H9 (cell line): Measurements from ENCODE around the gene KRTAP19-7. TPM values are rescaled to one million over a fixed set of nuclear protein-coding genes. Genes with fewer than 3 reads are reported as not detected.

Experiments
- DNase-seq: peaks from one replicate; pipeline ENCODE4 v3.0.0-alpha.2; 2017
- H2AFZ ChIP-seq: one replicate; pipeline ENCODE4 v1.6.1; 2013; ENCODE audit warnings: mild to moderate bottlenecking, low read length, control low read depth, moderate library complexity
- H2AK5ac ChIP-seq: 2 replicates; pipeline ENCODE4 v1.6.1; 2013; ENCODE audit warnings: low read length, control low read depth, mixed read lengths; ENCODE audit not compliant: insufficient read length
- H2BK120ac ChIP-seq: one replicate; pipeline ENCODE4 v1.6.1; 2013; ENCODE audit warnings: low read depth, mild to moderate bottlenecking, low read length, control low read depth, inconsistent platforms; ENCODE audit not compliant: poor library complexity, severe bottlenecking
- H2BK12ac ChIP-seq: 2 replicates; pipeline ENCODE4 v1.6.1; 2013; ENCODE audit warnings: low read length, control low read depth, mixed read lengths, low read depth; ENCODE audit not compliant: insufficient read length
- H2BK15ac ChIP-seq: 2 replicates; pipeline ENCODE4 v1.6.1; 2013; ENCODE audit warnings: low read depth, low read length, control low read depth
- H2BK20ac ChIP-seq: one replicate; pipeline ENCODE4 v1.6.1; 2013; ENCODE audit warnings: low read depth, mild to moderate bottlenecking, low read length, control low read depth, inconsistent platforms; ENCODE audit not compliant: poor library complexity, severe bottlenecking
- H2BK5ac ChIP-seq: 2 replicates; pipeline ENCODE4 v1.6.1; 2013; ENCODE audit warnings: low read length, control low read depth, mixed read lengths; ENCODE audit not compliant: insufficient read length
- H3K14ac ChIP-seq: 2 replicates; pipeline ENCODE4 v1.6.1; 2013; ENCODE audit warnings: low read length, control low read depth; ENCODE audit not compliant: insufficient read depth
- H3K18ac ChIP-seq: 2 replicates; pipeline ENCODE4 v1.6.1; 2013; ENCODE audit warnings: low read depth, mild to moderate bottlenecking, mixed read lengths, low read length, control low read depth; ENCODE audit not compliant: insufficient read length
- H3K23ac ChIP-seq: 2 replicates; pipeline ENCODE4 v1.6.1; 2013; ENCODE audit warnings: low read length, control low read depth, mixed read lengths, low read depth; ENCODE audit not compliant: insufficient read length
- H3K23me2 ChIP-seq: 2 replicates; pipeline ENCODE4 v1.6.1; 2013; ENCODE audit warnings: low read depth, mild to moderate bottlenecking, mixed read lengths, low read length, control low read depth; ENCODE audit not compliant: insufficient read length, poor library complexity, severe bottlenecking
- H3K27ac ChIP-seq: 2 replicates; pipeline ENCODE4 v1.5.1; 2013; ENCODE audit warnings: low read length, control low read depth, mixed read lengths, low read depth; ENCODE audit not compliant: insufficient read length
- H3K27me3 ChIP-seq: 2 replicates; pipeline ENCODE4 v1.6.1; 2013; ENCODE audit warnings: low read length, control low read depth, inconsistent platforms; ENCODE audit not compliant: insufficient read depth
- H3K4ac ChIP-seq: 2 replicates; pipeline ENCODE4 v1.6.1; 2013; ENCODE audit warnings: low read depth, mild to moderate bottlenecking, control low read depth, inconsistent platforms, low read length, moderate library complexity
- H3K4me1 ChIP-seq: 2 replicates; pipeline ENCODE4 v1.6.1; 2013; ENCODE audit warnings: low read length, control low read depth, inconsistent platforms; ENCODE audit not compliant: insufficient read depth
- H3K4me2 ChIP-seq: 2 replicates; pipeline ENCODE4 v1.6.1; 2013; ENCODE audit warnings: low read length, control low read depth, mixed read lengths; ENCODE audit not compliant: insufficient read length, insufficient read depth
- H3K56ac ChIP-seq: 2 replicates; pipeline ENCODE4 v1.6.1; 2013; ENCODE audit warnings: low read depth, mild to moderate bottlenecking, mixed read lengths, low read length, control low read depth; ENCODE audit not compliant: insufficient read length
- H3K79me1 ChIP-seq: 2 replicates; pipeline ENCODE4 v1.6.1; 2013; ENCODE audit warnings: low read depth, mild to moderate bottlenecking, moderate library complexity, low read length, control low read depth, inconsistent platforms; ENCODE audit not compliant: insufficient read depth, poor library complexity, severe bottlenecking
- H3K79me2 ChIP-seq: 2 replicates; pipeline ENCODE4 v1.6.1; 2013; ENCODE audit warnings: low read length, control low read depth, inconsistent platforms; ENCODE audit not compliant: insufficient read depth
- H3K9ac ChIP-seq: 2 replicates; pipeline ENCODE4 v1.6.1; 2013; ENCODE audit warnings: low read length, control low read depth, mixed read lengths; ENCODE audit not compliant: insufficient read length; ENCODE audit errors: extremely low read depth
- H3K9me3 ChIP-seq: one replicate; pipeline ENCODE4 v1.6.1; 2013; ENCODE audit warnings: low read depth, low read length, inconsistent platforms; ENCODE audit not compliant: control insufficient read depth
- H3T11ph ChIP-seq: one replicate; pipeline ENCODE4 v1.6.1; 2013; ENCODE audit warnings: mild to moderate bottlenecking, low read length, control low read depth, inconsistent platforms
- H4K20me1 ChIP-seq: one replicate; pipeline ENCODE4 v1.6.1; 2013; ENCODE audit not compliant: control insufficient read depth, insufficient read length, insufficient read depth
- H4K5ac ChIP-seq: 2 replicates; pipeline ENCODE4 v1.6.1; 2013; ENCODE audit warnings: low read depth, mild to moderate bottlenecking, mixed read lengths, low read length, control low read depth; ENCODE audit not compliant: insufficient read length
- H4K8ac ChIP-seq: replicated peaks from 2 replicates; pipeline ENCODE4 v1.6.1; 2013; ENCODE audit warnings: low read length, control low read depth, mixed read lengths, low read depth; ENCODE audit not compliant: insufficient read length
- H4K91ac ChIP-seq: 2 replicates; pipeline ENCODE4 v1.6.1; 2013; ENCODE audit warnings: low read depth, mild to moderate bottlenecking, moderate library complexity, mixed read lengths, low read length, control low read depth; ENCODE audit not compliant: insufficient read length
- H3K27ac Mint-ChIP-seq, 3 experiments: 2 replicates in 2 of 3; 3 replicates in 1 of 3; pipeline ENCODE4 v1.8.0; 2020 to 2021; ENCODE audit warnings: mixed read lengths in 3 of 3, mild to moderate bottlenecking in 1 of 3, moderate library complexity in 1 of 3
- H3K27me3 Mint-ChIP-seq: 2 replicates; pipeline ENCODE4 v1.8.0; 2021; ENCODE audit warnings: low read depth, mild to moderate bottlenecking, moderate library complexity, mixed read lengths
- H3K36me3 Mint-ChIP-seq, 3 experiments: 2 replicates in 2 of 3; 3 replicates in 1 of 3; pipeline ENCODE4 v1.8.0; 2020 to 2021; ENCODE audit warnings: low read depth in 3 of 3, mixed read lengths in 3 of 3; ENCODE audit not compliant: insufficient read depth in 1 of 3
- H3K4me1 Mint-ChIP-seq, 2 experiments: 2 replicates each; pipeline ENCODE4 v1.8.0; 2020; ENCODE audit warnings: mixed read lengths in 2 of 2
- H3K4me3 Mint-ChIP-seq, 2 experiments: 2 replicates in 1 of 2; 3 replicates in 1 of 2; pipeline ENCODE4 v1.8.0; 2020 to 2021; ENCODE audit warnings: mild to moderate bottlenecking in 2 of 2, mixed read lengths in 2 of 2, moderate library complexity in 1 of 2
- H3K9me3 Mint-ChIP-seq, 2 experiments: 2 replicates in 1 of 2; 3 replicates in 1 of 2; pipeline ENCODE4 v1.8.0; 2020; ENCODE audit warnings: mild to moderate bottlenecking in 2 of 2, mixed read lengths in 2 of 2, moderate library complexity in 1 of 2
- total RNA-seq: library from RNA; stranded (reverse); gene quantifications from 2 replicates; pipeline ENCODE4 v1.2.1, GENCODE V29; 2021
- TF ChIP-seq, protein P1 (sequence below): fragments of 200-600 bp; sonication (generic); conservative IDR thresholded peaks from 3 replicates; pipeline ENCODE4 v1.8.0; 2021; ENCODE audit warnings: antibody characterized with exemption, mild to moderate bottlenecking

Gene KRTAP19-7
- total RNA-seq, 1 experiment from 2014 or later = not detected

DNA sequence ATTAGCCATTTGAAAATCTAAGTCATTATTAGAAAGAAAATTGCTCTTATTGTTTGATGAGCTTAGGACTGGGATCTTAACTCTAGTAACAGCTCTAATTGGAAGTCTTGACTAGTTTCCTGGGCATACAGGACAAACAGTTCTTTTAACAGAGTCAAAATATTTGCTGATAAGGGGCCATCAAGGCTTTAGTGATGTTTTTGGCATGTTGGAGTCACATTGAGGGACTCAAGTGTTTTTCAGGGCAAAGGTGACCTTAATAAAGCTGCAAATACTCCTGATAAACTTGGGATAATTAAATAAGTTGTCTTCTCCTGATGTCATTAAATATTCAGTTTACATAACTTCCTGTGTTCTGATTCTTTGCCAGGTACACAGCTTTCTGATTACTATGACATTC lies 6.5 kb upstream of the KRTAP19-7 start:
- no peaks in the 10 kb centered on the region for H3K4me1 ChIP-seq
- no peaks in the 10 kb centered on the region for H3K79me2 ChIP-seq
- H3K27me3 ChIP-seq = no peaks in the 10 kb centered on the region
- H2AK5ac ChIP-seq = no peak overlapping the region
- no peak overlapping the region for H2AFZ ChIP-seq
- no peak overlapping the region for H2BK15ac ChIP-seq
- no peak overlapping the region for H4K8ac ChIP-seq
- no peak overlapping the region for H3K4ac ChIP-seq
- H3K9me3 ChIP-seq = no peaks in the 10 kb centered on the region
- H2BK20ac ChIP-seq = no peak overlapping the region
- no peak overlapping the region for H3K14ac ChIP-seq
- H2BK120ac ChIP-seq = no peak overlapping the region
- H4K91ac ChIP-seq = no peak overlapping the region
- H3T11ph ChIP-seq = no peak overlapping the region
- no peak overlapping the region for H3K56ac ChIP-seq
- H3K36me3 Mint-ChIP-seq = peaks cover 0 to 5% (median 0%) of the 10 kb centered on the region in 3 experiments; a peak in 2 of 7 replicates
- H3K23ac ChIP-seq = no peak overlapping the region
- H3K4me1 Mint-ChIP-seq = no peaks in the 10 kb centered on the region
- H3K27ac Mint-ChIP-seq = no peak overlapping the region
- no peak overlapping the region for H4K5ac ChIP-seq
- no peak overlapping the region for H3K4me2 ChIP-seq
- H3K4me3 Mint-ChIP-seq = no peak overlapping the region
- no peak overlapping the region for H2BK12ac ChIP-seq
- no peak overlapping the region for H3K18ac ChIP-seq
- no peak overlapping the region for H3K27ac ChIP-seq
- H4K20me1 ChIP-seq = no peaks in the 10 kb centered on the region
- H3K79me1 ChIP-seq = no peaks in the 10 kb centered on the region
- H3K9me3 Mint-ChIP-seq = peaks cover 0 to 5% of the 10 kb centered on the region in 2 experiments; a peak in 2 of 5 replicates
- H2BK5ac ChIP-seq = no peak overlapping the region
- H3K27me3 Mint-ChIP-seq = no peaks in the 10 kb centered on the region
- DNase-seq = no peak
- H3K23me2 ChIP-seq = no peaks in the 10 kb centered on the region
- TF ChIP-seq, protein P1, sequence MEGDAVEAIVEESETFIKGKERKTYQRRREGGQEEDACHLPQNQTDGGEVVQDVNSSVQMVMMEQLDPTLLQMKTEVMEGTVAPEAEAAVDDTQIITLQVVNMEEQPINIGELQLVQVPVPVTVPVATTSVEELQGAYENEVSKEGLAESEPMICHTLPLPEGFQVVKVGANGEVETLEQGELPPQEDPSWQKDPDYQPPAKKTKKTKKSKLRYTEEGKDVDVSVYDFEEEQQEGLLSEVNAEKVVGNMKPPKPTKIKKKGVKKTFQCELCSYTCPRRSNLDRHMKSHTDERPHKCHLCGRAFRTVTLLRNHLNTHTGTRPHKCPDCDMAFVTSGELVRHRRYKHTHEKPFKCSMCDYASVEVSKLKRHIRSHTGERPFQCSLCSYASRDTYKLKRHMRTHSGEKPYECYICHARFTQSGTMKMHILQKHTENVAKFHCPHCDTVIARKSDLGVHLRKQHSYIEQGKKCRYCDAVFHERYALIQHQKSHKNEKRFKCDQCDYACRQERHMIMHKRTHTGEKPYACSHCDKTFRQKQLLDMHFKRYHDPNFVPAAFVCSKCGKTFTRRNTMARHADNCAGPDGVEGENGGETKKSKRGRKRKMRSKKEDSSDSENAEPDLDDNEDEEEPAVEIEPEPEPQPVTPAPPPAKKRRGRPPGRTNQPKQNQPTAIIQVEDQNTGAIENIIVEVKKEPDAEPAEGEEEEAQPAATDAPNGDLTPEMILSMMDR = no peak
- H3K9ac ChIP-seq = no peak overlapping the region
